GM12878 (cell line): Measurements from ENCODE around the gene RIPK3. TPM values are rescaled to one million over a fixed set of nuclear protein-coding genes. Genes with fewer than 3 reads are reported as not detected.

Experiments
- ATAC-seq: fragments of 200-7000 bp; cut with Tn5 transposase; 3 replicates; pipeline ENCODE4 v1.9.1; 2020; ENCODE audit warnings: mild to moderate bottlenecking, moderate library complexity
- BruUV-seq: library from RNA; stranded (reverse); fragments of 400-500 nt; replicated peaks from 2 replicates; lab custom pipeline; 2021; lab: Mats Ljungman, UMichigan
- CTCF ChIA-PET: fragments of 300-600 bp; sonication (Branson Sonifier 250); formaldehyde crosslinking; extraction: SDS; loops from one replicate; lab custom pipeline; 2021; ENCODE audit warnings: inconsistent platforms; lab: Yijun Ruan, JAX
- POLR2A ChIA-PET: fragments of 350-600 bp; formaldehyde crosslinking; extraction: SDS; loops from one replicate; lab custom pipeline; 2021; ENCODE audit warnings: inconsistent platforms; lab: Charles Lee
- RAD21 ChIA-PET: fragments of 300-600 bp; sonication (Branson Sonifier 250); formaldehyde crosslinking; loops from one replicate; lab custom pipeline; 2023; ENCODE audit warnings: antibody characterized with exemption; ENCODE audit not compliant: unreplicated experiment; lab: Charles Lee
- SMC1A ChIA-PET: fragments of 300-600 bp; sonication (Branson Sonifier 250); formaldehyde crosslinking; loops from one replicate; lab custom pipeline; 2023; ENCODE audit not compliant: unreplicated experiment, uncharacterized antibody; lab: Charles Lee
- DNase-seq: peaks from one replicate; pipeline ENCODE4 v3.0.0-alpha.2; 2011; ENCODE audit warnings: low read depth, low spot score
- FAIRE-seq: peaks from 3 replicates; lab custom pipeline; 2011; peaks lifted over from hg19 to GRCh38; lab: Jason Lieb, UNC
- H2AFZ ChIP-seq: 2 replicates; pipeline ENCODE4 v1.6.0; 2011; ENCODE audit warnings: low read depth, low read length, control low read depth; ENCODE audit not compliant: control insufficient read depth
- H3K27ac ChIP-seq: 2 replicates; pipeline ENCODE4 v1.5.1; 2011; ENCODE audit warnings: control low read depth; ENCODE audit not compliant: control insufficient read depth, insufficient read depth
- H3K27me3 ChIP-seq, 2 experiments: replicated peaks in 1 of 2; 2 replicates each; pipeline versions ENCODE4 v1.6.0 to v1.6.1; 2011; ENCODE audit warnings: low read length in 1 of 2; ENCODE audit not compliant: control insufficient read depth in 2 of 2, insufficient read depth in 2 of 2
- H3K36me3 ChIP-seq, 2 experiments: 2 replicates each; pipeline ENCODE4 v1.5.1; 2011; ENCODE audit warnings: low read length in 1 of 2; ENCODE audit not compliant: control insufficient read depth in 2 of 2, insufficient read depth in 2 of 2
- H3K4me1 ChIP-seq: 2 replicates; pipeline ENCODE4 v1.6.1; 2011; ENCODE audit warnings: mild to moderate bottlenecking, low read length, moderate library complexity, mixed read lengths; ENCODE audit not compliant: control insufficient read depth, insufficient read depth
- H3K4me2 ChIP-seq: 2 replicates; pipeline ENCODE4 v1.6.0; 2011; ENCODE audit warnings: control low read depth; ENCODE audit not compliant: control insufficient read depth, insufficient read depth
- H3K4me3 ChIP-seq: fragments of 200-600 bp; sonication (generic); 2 replicates; pipeline ENCODE4 v1.5.1; 2016
- H3K79me2 ChIP-seq: 2 replicates; pipeline ENCODE4 v1.6.0; 2011; ENCODE audit warnings: low read length; ENCODE audit not compliant: control insufficient read depth, insufficient read depth
- H3K9ac ChIP-seq: 2 replicates; pipeline ENCODE4 v1.8.0; 2011; ENCODE audit warnings: low read length, control low read depth, mixed read lengths; ENCODE audit not compliant: control insufficient read depth, insufficient read depth
- H3K9me3 ChIP-seq: replicated peaks from 3 replicates; pipeline ENCODE4 v1.5.1; 2011; ENCODE audit warnings: mild to moderate bottlenecking, low read length; ENCODE audit not compliant: control insufficient read depth, insufficient read depth
- H4K20me1 ChIP-seq: 2 replicates; pipeline ENCODE4 v1.6.0; 2011; ENCODE audit not compliant: control insufficient read depth, insufficient read depth
- CHD2 ChIP-seq: IDR thresholded peaks from 2 replicates; pipeline ENCODE4 v1.6.1; 2011; ENCODE audit warnings: low read depth, low read length, improper control_type of control experiment, borderline replicate concordance
- IKZF1 ChIP-seq: fragments of 450-650 bp; conservative IDR thresholded peaks from 2 replicates; pipeline ENCODE4 v1.6.1; 2017; ENCODE audit warnings: antibody characterized with exemption, mild to moderate bottlenecking
- NBN ChIP-seq: fragments of 450-650 bp; IDR thresholded peaks from 2 replicates; pipeline ENCODE4 v1.6.1; 2016
- NFYB ChIP-seq: IDR thresholded peaks from 2 replicates; pipeline ENCODE4 v1.6.1; 2011; ENCODE audit warnings: low read depth, mild to moderate bottlenecking, low read length, improper control_type of control experiment, moderate library complexity; ENCODE audit not compliant: insufficient read depth
- POLR2AphosphoS5 ChIP-seq: IDR thresholded peaks from 2 replicates; pipeline ENCODE4 v1.6.1; 2011; ENCODE audit warnings: mild to moderate bottlenecking, low read length, inconsistent platforms
- YBX1 ChIP-seq: fragments of 450-650 bp; IDR thresholded peaks from 2 replicates; pipeline ENCODE4 v1.6.1; 2016; ENCODE audit warnings: antibody characterized with exemption
- WGBS: methylation state at CpG from one replicate; pipeline ENCODE4 v1.1.6; 2016; ENCODE audit warnings: low lambda C conversion rate; ENCODE audit not compliant: insufficient replicate concordance, insufficient coverage; ENCODE audit errors: missing lambda C conversion rate; 5-methylcytosine and 5-hydroxymethylcytosine counted together
- in situ Hi-C: fragments of 300-500 bp; cut with MboI; formaldehyde crosslinking; loops from 9 replicates; pipeline ENCODE4 v1.14.3; 2018; ENCODE audit warnings: mixed read lengths
- intact Hi-C: fragments of 100-400 bp; cut with micrococcal nuclease; formaldehyde crosslinking; loops from one replicate; pipeline ENCODE4 v1.14.2; 2022; ENCODE audit not compliant: unreplicated experiment
- polyA plus RNA-seq, 11 experiments: library from polyadenylated mRNA; depleted of rRNA in 4 of 11; unstranded in 6 of 11; stranded (reverse) in 5 of 11; fragments of >200 nt; fragmentation: Nextera tagmentation in 4 of 11; fragmentation: Illumina TruSeq in 1 of 11; extraction: Ambion mirVana in 4 of 11; extraction: Trizol in 1 of 11; gene quantifications; 1 replicate in 1 of 11; 2 replicates in 10 of 11; pipeline versions ENCODE4 v1.2.1 to v1.2.3, GENCODE V29; 2011 to 2016; ENCODE audit warnings: inconsistent platforms in 2 of 11, missing spikeins in 2 of 11, low read depth in 1 of 11
- total RNA-seq, 4 experiments: library from RNA; depleted of rRNA in 3 of 4; stranded (reverse); fragments of >200 nt in 3 of 4; fragmentation: Illumina TruSeq in 1 of 4; extraction: Trizol in 1 of 4; gene quantifications; 2 replicates each; pipeline versions ENCODE4 v1.2.1 to v1.2.3, GENCODE V29; 2013 to 2021

RIPK3 gene
- total and polyA plus RNA-seq, 10 of the 15 experiments (the other 5 are each of a cell fraction or from before 2014, with no cell fraction given), result 2.0 to 13.6 (median 8.1) TPM

DNA sequence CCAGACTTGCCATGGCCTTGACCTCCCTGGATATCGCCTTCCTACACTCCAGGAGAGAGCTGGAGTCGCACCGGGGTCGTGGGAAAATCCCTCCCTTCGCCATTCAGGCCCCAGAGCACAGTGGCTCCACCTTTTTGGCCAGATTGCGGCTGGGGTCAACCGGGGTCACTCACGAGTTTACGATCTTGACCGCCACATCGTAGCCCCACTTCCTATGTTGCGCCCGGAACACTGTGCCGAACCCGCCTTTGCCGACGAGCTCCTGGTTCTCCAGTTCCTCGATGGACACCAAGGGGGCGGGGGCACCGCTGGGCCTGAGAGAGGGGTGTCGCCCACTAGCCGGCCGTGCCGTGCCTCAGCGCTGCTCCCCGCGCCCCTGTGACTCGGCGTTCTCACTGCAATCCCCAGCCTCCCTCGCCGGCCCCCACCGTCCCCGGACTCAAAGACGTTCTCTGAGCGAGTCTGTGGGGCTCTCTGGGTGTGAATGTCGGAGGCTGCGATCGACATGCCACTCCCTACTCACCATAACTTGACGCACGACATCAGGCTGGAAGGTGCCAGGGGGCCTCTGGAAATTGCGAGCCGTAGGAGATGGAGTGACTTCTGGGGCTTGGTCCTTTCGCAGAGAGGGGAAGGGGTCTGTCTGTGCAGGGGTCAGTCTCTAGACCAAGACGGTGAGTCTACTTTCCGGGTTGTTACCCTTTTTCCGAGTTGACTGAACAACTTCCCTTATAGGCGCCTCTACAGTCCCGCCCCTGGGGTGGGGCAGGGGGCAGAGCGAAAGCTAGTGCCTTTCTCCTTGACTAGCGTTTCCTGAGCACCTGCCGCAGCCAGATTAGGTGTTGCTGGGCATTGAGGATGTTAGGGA is at the start of gene RIPK3 (continued):
- TF ChIP-seq CHD2 (0 out of 2 replicates have a peak, but pooled peaks have one; percentile 21), POLR2AphosphoS5 (peak; percentile 52; the same call in 1 of the 2 replicates), IKZF1 (0 out of 2 replicates have a peak, but pooled peaks have one; percentile 7), YBX1 (no peak)
- TF ChIP-seq, all 136 proteins: peak for 11

DNA sequence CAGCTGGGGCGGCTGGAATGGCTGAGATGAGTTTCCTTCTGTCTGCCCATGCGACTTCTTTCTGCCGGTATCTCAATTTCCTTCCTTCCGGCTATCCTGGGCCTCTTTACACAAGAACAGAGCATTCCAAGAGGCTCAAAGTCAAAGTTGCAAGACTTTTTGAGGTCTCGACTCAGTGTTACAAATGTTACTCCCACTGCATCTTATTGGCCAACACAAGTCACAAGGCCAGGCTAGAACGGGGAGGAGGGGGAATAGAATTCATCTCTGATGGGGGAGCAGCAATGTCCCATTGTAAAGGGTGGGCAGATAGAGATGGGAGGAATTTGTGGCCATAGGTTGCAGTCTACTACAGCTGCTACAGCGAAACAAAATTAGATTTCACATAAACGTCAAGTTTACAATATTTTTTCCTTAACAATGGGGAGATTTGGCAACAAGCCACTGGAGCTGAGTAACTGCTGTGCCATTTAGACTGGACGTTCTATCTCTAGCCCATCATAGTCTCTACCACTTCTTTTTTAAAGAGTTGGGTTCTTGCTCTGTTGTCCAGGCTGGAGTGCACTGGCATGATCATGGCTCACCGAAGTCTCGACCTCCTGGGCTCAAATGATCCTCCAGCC is 49.5 kb upstream of the RIPK3 start:
- no peak overlapping the region for H3K9ac ChIP-seq
- DNase-seq (no peak), FAIRE-seq (no peak), ATAC-seq (no peak)
- no peaks in the 10 kb centered on the region for H3K79me2 ChIP-seq
- RAD21 ChIA-PET, result interaction anchor here (0.9 to 1.4 kb wide), 3 partner anchors 41 to 56 kb away, joined by 3 to 4 read pairs (median 4); no protein-coding TSS in a partner anchor
- H3K4me3 ChIP-seq, result no peak overlapping the region
- TF ChIP-seq NBN (no peak), NFYB (peak; percentile 50; the same call in 1 of the 2 replicates)
- no peaks in the 10 kb centered on the region for H4K20me1 ChIP-seq
- H3K9me3 ChIP-seq, result no peaks in the 10 kb centered on the region
- H3K4me1 ChIP-seq, result no peaks in the 10 kb centered on the region
- SMC1A ChIA-PET, result no interaction called here
- 29% methylated on average over 11 of the region's 11 CpGs for WGBS
- H3K36me3 ChIP-seq, result no peaks in the 10 kb centered on the region
- no TSS peak for BruUV-seq
- CTCF ChIA-PET, result interaction anchor here (1.2 kb wide), 1 partner anchor 20 kb away, joined by 3 read pairs; no protein-coding TSS in a partner anchor
- POLR2A ChIA-PET, result no interaction called here
- H3K27ac ChIP-seq, result no peak overlapping the region
- in situ Hi-C loops (no loop called here), intact Hi-C loops (no loop called here)
- H2AFZ ChIP-seq, result no peak overlapping the region
- no peak overlapping the region for H3K4me2 ChIP-seq
- no peaks in the 10 kb centered on the region; a peak in 2 of 4 replicates for H3K27me3 ChIP-seq
